Stimulated activated CD4-positive, alpha-beta T cell treated with anti-CD3 and anti-CD28 coated beads, Interleukin-4, amount 100 ng/mL, for 1 hour (primary cell): ENCODE data around the gene DHRS7B.

Experiments
- DNase-seq: peaks from one replicate; pipeline ENCODE4 v3.0.0-alpha.2; 2020

The DHRS7B gene

DNA sequence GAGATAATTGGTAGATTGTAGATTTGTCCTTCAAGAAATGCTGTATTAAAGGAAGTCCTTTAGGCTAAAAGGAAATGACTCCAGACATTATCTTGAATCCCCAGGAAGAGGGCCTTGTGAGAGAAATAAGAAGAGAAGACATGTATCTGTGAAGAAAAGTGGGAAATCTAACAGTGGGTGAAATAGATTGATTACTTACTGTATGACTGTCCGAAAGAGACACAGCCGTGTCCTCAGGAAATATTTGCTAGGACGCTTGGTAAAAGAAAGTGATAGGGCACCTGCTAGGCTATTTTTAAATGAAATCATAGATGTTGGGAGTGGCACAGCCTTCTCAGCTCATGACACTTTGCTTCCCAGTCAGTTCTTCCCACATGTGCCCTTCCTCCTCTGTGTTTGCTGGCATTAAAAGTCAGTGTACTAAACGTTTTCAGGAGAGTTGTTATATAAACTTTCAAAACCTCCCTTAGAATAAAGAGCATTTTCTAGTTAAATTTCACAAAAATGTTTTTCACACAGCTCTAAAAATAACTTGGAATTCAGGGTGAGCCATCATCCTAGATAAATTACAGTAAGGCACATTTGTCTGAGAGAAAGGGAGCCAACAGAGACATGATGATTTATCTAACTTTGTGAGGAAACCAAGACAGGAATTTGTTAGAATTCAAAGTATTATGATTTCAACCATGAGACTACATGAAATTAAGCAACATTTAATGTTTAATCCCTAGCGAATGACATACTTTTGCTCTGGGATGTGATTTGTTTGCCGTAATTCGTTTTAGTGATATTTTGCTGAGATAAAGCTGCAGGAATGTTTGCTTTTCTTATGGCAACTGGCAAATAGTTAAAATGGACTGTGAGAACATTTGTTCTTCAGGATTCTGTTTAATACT, 35.0 kb downstream of the DHRS7B start:
- no peak for DNase-seq

- no peak for DNase-seq
Observed at GRCh38 chr17:21162394-21162775, 35.6 kb downstream of the DHRS7B start.

GRCh38 chr17:21163101-21163500, 36.3 kb downstream of the DHRS7B start:
- no peak for DNase-seq

GRCh38 chr17:21164216-21164615, 37.5 kb downstream of the DHRS7B start:
- DNase-seq = no peak

- DNase-seq = no peak
Observed at GRCh38 chr17:21164620-21165019, 37.9 kb downstream of the DHRS7B start.

DNA sequence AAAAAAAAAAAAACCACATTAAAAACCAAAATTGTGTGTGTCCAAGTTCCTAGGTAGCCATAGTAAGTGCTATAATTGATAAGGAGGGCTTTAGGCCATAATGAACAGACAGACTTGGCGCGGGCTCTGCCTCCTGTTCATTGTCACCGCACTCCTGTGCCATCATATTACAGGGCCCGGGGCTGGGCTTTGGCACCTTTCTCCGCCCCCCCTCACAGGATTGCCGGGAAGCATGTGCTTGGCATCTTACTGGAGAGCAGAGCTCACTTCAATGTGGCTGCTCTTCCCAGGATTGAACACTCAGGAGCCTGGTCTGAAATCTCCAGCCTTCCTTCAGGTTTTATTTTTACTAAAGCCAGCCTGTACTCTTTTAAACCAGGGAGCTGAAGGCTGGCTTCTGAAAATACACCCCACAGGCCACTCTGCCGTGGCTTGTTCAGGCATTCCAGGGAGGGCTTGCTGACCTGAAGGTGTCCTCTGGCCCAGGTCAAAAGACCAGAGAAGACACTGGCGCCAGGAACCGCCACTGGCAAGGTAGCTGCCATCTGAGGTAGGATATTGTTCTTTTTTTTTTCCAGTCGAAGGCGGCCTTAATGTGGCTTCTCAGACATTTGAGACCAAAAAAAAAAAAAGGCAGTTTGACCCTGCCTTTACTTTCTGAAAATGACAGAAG, 39.3 kb downstream of the DHRS7B start:
- DNase-seq = no peak

- DNase-seq = no peak
Observed at GRCh38 chr17:21166595-21167210, 39.9 kb downstream of the DHRS7B start.

DNA sequence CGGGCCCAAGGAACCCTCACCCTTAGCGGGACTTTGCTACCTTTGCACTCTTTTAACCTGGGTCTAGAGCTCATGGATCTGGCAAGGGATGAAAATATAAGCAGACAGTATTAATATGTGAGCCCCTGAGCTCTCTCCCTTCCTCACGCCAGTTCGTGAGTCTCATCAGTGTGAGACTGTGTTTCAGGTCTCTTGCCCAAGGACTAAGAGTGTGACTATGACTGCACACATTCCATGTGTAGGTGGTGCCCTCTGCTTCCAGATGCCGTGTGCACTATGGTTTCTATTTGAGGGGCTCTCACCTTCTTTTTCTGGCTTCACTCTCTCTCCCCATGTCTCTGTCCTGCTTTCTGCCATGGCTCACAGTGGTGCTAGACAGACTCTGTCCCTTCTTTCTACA, 40.5 kb downstream of the DHRS7B start:
- DNase-seq = no peak

GRCh38 chr17:21168555-21168865, 41.7 kb downstream of the DHRS7B start:
- no peak for DNase-seq

DNA sequence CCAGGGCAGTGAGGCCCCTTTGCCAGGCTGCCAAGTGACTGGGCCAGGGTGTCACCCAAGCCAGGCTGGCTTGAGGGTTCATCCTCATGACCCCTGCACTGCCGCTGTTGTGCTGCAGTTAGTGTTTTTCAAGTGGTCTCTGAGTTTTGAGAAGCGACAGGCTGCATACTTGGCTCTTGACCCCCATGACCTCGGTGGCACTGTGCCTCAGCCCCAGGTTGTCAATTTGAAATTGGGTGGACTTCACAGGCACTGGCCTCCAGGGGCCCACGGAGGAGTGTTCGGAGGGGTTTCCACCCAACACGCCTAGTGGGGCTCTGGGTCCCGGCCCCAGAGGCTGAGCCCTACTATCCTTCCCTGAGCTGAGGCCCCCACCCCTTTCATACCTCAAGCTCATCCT, 42.7 kb downstream of the DHRS7B start:
- DNase-seq = no peak

GRCh38 chr17:21170809-21171208, 44.0 kb downstream of the DHRS7B start:
- DNase-seq = no peak

DNA sequence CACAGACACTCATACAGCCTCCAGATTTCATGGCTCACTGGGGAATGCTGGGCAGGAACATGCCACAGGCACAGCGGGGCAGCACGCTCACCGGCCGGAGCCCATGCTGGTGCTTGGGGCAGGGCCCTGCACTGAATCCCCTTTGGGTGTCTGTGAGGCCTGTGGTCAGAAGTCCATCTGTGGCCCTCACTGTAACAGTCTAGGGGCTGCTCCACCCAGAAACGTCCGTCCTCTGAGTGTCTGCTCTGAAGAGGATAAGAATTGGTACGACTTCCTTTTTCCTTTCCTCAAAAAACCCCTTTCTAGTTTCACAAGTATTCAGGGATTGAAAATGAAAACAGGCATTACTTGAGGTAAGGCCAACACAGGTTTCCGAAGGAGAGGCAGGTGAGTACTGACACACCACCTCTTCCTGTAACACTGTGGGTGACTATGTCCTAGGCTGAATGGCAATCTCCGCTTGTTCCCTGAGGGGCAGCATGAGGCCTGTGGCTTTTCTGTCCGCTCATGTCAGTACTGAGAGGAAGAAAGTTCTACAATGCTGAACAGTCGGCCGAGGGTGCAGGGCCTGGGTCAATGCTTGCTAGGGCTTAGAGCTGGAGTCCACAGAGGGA, 44.7 kb downstream of the DHRS7B start:
- no peak for DNase-seq

- DNase-seq = no peak
Observed at GRCh38 chr17:21171970-21172510, 45.3 kb downstream of the DHRS7B start.

DNA sequence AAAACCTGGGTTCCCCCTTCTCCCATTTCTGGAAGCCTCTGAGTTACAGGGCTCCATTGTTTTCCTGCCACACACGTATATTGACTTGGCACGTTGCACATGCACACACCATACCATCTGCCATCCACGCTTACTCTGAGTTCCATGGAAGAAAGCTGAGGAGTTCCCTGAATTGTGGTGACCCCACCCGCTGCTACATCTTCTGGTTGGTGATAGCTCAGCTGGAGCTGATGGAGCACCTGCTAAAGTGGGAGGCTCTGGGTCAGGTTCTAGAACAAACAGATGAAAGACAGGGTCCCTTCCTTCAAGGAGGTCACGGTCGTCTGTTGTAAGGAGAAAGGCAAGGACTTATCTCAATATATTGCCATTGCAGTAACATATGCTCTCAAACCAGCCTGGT, 46.1 kb downstream of the DHRS7B start:
- DNase-seq = no peak

DNA sequence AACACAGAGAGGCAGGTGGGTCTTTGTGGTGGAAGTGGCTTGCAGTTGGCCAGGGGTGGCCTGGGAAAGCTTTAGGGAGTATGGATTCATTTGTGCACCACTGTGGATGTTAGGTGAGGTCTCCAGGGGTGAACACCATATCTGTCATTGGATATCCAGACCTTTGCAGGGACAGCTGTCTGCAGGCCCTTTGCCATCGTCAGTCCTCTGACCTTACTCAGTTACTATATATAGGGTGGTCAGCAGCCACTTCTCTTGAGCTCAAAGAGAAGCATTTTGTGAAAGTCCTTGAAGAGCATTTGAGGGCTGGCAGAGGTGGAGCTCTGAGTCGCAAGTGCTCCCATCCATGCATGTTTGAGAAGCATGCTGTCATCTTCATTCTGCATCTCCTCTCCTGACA, 46.8 kb downstream of the DHRS7B start:
- no peak for DNase-seq

DNA sequence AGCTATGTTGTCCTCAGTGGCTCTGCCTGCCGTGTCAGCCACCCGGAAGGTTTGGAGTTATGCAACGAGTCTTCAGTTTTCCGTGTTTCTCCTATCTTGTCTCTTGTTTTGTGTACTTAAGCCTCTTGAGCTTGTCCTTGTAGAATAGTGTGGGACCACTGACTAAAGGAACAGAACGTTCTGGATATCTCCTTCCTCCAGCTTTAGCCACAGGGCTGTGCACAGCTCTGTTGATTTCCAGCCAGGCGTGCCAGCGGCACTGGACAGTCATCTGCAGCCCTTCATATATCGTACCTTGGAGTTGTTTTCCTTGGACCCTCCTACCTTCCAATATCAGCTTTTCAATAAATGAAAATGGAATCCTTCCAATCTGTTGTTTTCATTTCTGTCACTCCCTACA, 47.4 kb downstream of the DHRS7B start:
- no peak for DNase-seq

GRCh38 chr17:21174713-21175112, 47.9 kb downstream of the DHRS7B start:
- no peak for DNase-seq

- no peak for DNase-seq
Observed at GRCh38 chr17:21176773-21177395, 50.1 kb downstream of the DHRS7B start.

DNA sequence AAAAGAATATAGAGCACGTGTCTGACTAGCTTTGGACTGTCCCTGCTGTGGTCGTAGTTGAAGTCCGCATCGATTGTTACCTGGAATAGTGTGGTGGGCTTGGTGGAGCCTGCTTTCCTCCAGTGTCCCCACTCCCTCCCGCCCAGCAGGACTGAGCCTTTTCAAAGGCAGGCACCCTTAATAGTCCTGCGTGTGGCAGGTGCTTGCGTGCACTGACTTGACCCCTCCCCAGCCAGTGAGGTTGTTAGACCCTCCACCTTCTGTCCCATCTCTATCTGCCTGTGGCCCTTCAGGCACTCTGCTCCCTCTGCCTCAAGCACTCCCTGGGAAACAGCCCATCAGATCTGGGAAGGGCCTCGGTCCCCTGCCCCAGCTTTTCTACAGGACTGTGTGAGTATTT, 50.6 kb downstream of the DHRS7B start:
- no peak for DNase-seq

DNA sequence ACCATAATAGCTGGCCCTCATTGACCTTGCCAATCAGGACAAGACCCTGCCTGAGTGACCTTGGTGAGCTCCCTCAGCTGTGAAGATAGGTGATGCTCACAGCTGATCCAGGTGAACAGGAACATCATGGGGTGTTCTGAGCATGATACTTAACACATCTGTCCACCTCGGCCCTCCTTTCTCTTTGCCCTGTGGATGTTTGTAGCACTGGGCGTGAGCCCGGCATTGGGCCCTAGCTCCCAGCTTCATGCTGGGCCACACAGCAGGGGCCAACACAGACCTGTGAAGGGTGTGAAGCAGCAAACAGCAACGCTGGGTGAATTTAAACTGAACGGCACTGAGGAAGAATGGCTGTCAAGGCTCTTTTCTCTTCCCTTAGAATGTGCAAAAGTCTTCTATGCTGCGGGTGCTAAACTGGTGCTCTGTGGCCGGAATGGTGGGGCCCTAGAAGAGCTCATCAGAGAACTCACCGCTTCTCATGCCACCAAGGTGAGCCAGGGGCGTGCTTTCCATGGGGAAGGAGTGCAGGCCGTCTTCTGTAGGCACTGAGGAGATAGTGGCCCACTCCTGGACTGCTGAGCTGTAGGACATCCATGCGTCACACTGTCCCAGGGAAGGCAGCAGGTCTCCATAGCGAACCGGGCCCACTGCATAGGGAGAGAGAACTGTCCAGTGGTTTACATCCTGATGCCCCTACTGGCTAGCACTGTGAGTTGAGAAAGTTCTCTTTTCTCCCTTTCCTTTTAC, 51.3 kb downstream of the DHRS7B start:
- no peak for DNase-seq

DNA sequence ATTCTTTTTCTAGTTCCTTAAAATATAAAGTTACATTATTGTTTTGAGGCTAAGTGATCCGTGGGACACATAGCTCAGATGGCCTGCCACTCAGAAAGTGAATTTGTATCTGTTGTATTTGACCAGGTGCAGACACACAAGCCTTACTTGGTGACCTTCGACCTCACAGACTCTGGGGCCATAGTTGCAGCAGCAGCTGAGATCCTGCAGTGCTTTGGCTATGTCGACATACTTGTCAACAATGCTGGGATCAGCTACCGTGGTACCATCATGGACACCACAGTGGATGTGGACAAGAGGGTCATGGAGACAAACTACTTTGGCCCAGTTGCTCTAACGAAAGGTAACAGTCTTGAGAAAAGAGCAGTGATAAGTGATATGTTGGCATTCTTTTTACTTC, 56.7 kb downstream of the DHRS7B start:
- DNase-seq = no peak

DNA sequence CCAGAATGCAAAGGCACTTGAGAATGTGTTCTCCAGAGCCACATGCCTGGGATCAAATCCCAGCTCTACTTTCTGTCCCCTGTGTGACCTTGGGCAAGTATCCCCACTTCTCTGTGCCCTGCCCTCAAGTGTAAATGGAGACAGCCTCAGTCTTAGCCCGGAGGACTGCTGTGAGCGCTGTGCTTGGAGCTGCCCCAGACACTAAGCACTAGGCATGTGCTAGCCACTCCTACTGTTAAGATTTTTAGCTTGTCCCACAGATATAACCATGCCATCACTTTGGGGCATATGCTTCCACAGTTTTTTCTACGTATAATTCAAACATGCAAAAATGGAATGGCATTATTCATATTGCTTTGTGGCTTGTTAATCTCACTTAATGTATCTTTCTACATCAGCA, 57.8 kb downstream of the DHRS7B start:
- DNase-seq = no peak
